Type B pancreatic cell (in vitro differentiated cells): ENCODE measurements around the gene FOXL1. TPM values are rescaled to one million over a fixed set of nuclear protein-coding genes. Genes with fewer than 3 reads are reported as not detected.
A peak's percentile ranks its signal among the peaks of the same experiment; 100 is the strongest.

Source experiments
- DNase-seq: peaks from one replicate; pipeline ENCODE4 v3.0.0; 2021; ENCODE audit warnings: mixed read lengths; ENCODE audit not compliant: unreplicated experiment; ENCODE audit errors: extremely low spot score
- H3K27ac Mint-ChIP-seq: 2 replicates; pipeline ENCODE4 v1.8.0; 2021; ENCODE audit warnings: mild to moderate bottlenecking, mixed read lengths
- H3K27me3 Mint-ChIP-seq: 2 replicates; pipeline ENCODE4 v1.8.0; 2021; ENCODE audit warnings: mixed read lengths
- H3K36me3 Mint-ChIP-seq: 2 replicates; pipeline ENCODE4 v1.8.0; 2021; ENCODE audit warnings: mixed read lengths
- H3K4me1 Mint-ChIP-seq: one replicate; pipeline ENCODE4 v1.8.0; 2021; ENCODE audit warnings: mixed read lengths; ENCODE audit not compliant: unreplicated experiment
- H3K4me3 Mint-ChIP-seq: 2 replicates; pipeline ENCODE4 v1.8.0; 2021; ENCODE audit warnings: mild to moderate bottlenecking, mixed read lengths
- H3K9me3 Mint-ChIP-seq: 2 replicates; pipeline ENCODE4 v1.8.0; 2021; ENCODE audit warnings: mixed read lengths
- total RNA-seq: library from RNA; stranded (reverse); gene quantifications from 2 replicates; pipeline ENCODE4 v1.2.1, GENCODE V29; 2021; ENCODE audit warnings: low replicate concordance
- TF ChIP-seq, protein P1 (sequence below): fragments of 200-600 bp; sonication (generic); conservative IDR thresholded peaks from 2 replicates; pipeline ENCODE4 v1.5.0; 2021; ENCODE audit warnings: antibody characterized with exemption, mild to moderate bottlenecking

The FOXL1 gene
- total RNA-seq, 1 donor from 2014 or later: 2.2 TPM

DNA sequence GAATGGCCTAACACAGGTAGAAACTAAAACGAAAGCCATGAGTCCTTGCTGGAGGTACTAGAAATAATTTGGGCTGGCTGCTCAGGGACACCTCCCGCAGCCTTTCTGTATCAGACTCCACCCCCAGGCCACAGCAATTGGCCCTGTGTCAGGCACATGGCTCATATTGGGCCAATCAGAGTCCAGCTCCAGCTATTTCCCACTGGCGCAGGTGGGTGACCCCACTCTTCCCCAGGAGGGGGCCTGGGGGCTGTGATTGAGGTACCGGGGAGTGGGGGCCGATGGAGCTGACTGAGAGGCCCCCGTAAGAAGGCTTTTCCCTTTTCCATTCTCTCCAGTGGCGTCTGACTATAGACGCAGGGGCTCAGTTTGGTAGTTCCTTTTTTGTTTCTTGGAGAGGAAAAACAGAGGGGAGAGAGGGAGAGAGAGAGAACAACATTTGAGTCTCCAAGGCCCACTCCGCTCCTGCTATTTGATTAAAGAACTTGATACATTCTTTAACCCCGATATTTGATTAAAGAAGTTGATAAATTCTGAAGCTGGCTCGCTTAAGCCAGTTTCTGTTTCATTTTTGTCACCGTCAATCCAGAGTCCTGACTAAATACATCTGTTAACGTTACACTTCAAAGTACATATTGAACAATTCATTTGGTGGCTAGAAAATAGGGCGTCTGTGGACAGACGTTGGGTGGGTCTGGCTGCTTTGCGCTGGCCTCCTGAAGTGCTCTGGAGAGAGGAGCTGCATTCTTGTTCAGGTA is 26.3 kb downstream of the FOXL1 start:
- TF ChIP-seq, protein P1, sequence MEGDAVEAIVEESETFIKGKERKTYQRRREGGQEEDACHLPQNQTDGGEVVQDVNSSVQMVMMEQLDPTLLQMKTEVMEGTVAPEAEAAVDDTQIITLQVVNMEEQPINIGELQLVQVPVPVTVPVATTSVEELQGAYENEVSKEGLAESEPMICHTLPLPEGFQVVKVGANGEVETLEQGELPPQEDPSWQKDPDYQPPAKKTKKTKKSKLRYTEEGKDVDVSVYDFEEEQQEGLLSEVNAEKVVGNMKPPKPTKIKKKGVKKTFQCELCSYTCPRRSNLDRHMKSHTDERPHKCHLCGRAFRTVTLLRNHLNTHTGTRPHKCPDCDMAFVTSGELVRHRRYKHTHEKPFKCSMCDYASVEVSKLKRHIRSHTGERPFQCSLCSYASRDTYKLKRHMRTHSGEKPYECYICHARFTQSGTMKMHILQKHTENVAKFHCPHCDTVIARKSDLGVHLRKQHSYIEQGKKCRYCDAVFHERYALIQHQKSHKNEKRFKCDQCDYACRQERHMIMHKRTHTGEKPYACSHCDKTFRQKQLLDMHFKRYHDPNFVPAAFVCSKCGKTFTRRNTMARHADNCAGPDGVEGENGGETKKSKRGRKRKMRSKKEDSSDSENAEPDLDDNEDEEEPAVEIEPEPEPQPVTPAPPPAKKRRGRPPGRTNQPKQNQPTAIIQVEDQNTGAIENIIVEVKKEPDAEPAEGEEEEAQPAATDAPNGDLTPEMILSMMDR: no peak
- Mint-ChIP-seq H3K27me3 (peaks cover 31% of the 10 kb centered on the region), H3K4me1 (no peaks in the 10 kb centered on the region), H3K9me3 (no peaks in the 10 kb centered on the region), H3K27ac (no peak overlapping the region), H3K36me3 (no peaks in the 10 kb centered on the region), H3K4me3 (no peak overlapping the region)
- DNase-seq: no peak

DNA sequence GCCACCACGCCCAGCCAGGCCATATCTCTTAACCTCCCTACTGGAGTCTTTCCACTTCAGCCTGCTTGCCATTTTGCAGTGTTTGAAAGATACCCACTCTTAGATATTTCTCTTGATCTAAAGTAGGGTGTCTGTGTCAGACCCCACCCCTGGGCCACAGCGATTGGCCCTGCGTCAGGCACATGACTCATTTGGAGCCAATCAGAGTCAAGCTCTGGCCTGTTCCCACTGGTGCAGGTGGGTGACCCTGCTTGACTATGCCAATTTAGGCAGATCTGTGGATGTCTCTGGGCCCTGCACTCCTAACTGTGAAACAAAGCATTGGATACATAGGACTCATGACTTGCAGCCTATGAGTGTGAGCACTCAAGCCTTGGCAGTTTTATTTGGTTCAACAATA is 27.6 kb downstream of the FOXL1 start:
- Mint-ChIP-seq H3K4me1 (no peaks in the 10 kb centered on the region), H3K9me3 (no peaks in the 10 kb centered on the region), H3K4me3 (no peak overlapping the region), H3K36me3 (no peaks in the 10 kb centered on the region), H3K27ac (no peak overlapping the region), H3K27me3 (peaks cover 32% of the 10 kb centered on the region)
- DNase-seq: no peak
- TF ChIP-seq, protein P1: no peak

DNA sequence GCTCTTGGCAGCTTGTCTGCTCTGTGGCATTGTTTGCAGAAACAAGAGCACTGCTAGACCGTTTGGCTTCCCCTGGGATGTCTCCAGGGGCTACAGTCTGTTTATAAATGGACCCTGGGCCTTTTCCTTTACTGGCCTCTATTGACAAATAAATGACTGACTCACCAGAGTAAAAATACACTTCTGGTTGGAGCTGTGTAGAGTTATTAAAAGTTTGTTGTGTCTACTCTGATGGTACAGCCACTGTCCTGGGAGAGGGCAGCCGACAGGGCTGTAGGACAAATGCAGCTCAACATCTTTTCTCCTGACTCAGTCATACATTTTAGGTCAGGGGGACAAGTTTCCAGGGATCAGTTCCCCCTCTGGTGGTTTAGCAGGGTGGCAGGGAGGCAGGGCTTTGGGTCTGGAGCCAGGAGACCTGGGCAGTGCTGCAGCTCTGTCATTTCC is 30.0 kb downstream of the FOXL1 start:
- Mint-ChIP-seq H3K36me3 (no peaks in the 10 kb centered on the region), H3K9me3 (no peaks in the 10 kb centered on the region), H3K4me1 (peaks cover 13% of the 10 kb centered on the region), H3K27me3 (peaks cover 20% of the 10 kb centered on the region), H3K4me3 (no peak overlapping the region), H3K27ac (no peak overlapping the region)
- TF ChIP-seq, protein P1: peak; percentile 19
- DNase-seq: no peak

DNA sequence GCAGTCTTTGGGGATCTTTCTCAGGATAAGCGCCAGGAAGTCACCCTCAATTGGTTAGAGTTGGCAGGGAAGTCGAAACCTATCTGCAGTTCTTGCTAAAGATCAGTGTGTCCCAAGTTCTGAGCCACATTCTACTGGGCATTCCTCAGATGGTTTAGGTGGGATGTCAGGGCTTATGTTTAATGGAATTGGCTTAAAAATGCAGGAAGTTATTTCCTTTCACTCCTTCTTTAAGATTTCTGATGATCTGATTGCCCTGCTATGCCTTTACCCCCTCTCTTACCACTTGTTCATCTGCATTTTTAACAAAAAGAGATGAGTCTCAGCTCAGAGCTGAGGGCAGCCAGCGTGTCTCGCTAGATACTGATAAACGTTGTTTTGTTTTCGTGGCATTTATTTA is 30.8 kb downstream of the FOXL1 start:
- no peaks in the 10 kb centered on the region for H3K9me3 Mint-ChIP-seq
- no peaks in the 10 kb centered on the region for H3K36me3 Mint-ChIP-seq
- no peak for DNase-seq
- TF ChIP-seq, protein P1: no peak
- no peak overlapping the region for H3K27ac Mint-ChIP-seq
- no peak overlapping the region for H3K4me3 Mint-ChIP-seq
- H3K4me1 Mint-ChIP-seq: peaks cover 13% of the 10 kb centered on the region
- H3K27me3 Mint-ChIP-seq: peaks cover 20% of the 10 kb centered on the region

DNA sequence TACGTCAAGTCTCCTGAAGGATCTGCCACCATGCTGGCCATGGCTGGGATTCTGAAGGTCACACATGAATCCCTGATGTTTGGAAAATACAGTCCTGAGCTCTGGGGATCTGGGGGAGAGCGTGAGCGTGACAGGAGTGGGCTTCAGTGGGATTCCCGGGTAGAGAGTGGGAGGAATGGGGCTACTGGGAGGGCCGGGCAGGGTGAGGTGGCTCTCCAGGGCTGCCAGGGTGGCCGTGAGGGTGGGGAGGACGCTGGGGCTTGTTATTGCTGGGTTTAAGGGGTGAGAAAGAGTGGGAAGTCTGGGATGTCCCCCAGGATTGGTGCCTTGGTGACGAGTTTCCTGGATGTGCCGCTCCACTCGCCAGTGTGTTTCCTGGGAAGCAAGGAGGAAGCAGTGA is 31.3 kb downstream of the FOXL1 start:
- Mint-ChIP-seq H3K36me3 (no peaks in the 10 kb centered on the region), H3K27me3 (peaks cover 18% of the 10 kb centered on the region)

More for the DNA sequence above, 31.3 kb downstream of the FOXL1 start:
- no peak for DNase-seq
- Mint-ChIP-seq H3K27ac (no peak overlapping the region), H3K4me3 (no peak overlapping the region), H3K9me3 (no peaks in the 10 kb centered on the region), H3K4me1 (peaks cover 18% of the 10 kb centered on the region)
- TF ChIP-seq, protein P1: no peak
